Aorta (tissue), 5 donors: Measurements from ENCODE around the gene FIGLA. TPM values are rescaled to one million over a fixed set of nuclear protein-coding genes. Genes with fewer than 3 reads are reported as not detected.

Source experiments
- ATAC-seq: fragments of 200-7000 bp; cut with Tn5 transposase; one replicate; pipeline ENCODE4 v1.9.1; 2022; ENCODE audit warnings: moderate library complexity; ENCODE audit not compliant: low FRiP score
- DNase-seq, 2 donors: peaks; one replicate each; pipeline ENCODE4 v3.0.0-alpha.2; 2020
- H3K27ac ChIP-seq, 2 donors: one replicate each; pipeline ENCODE4 v1.5.1; 2013; ENCODE audit warnings: low read length in 2 of 2, mild to moderate bottlenecking in 2 of 2, moderate library complexity in 2 of 2, control low read depth in 1 of 2, inconsistent platforms in 1 of 2, low read depth in 1 of 2
- H3K27me3 ChIP-seq, 2 donors: one replicate each; pipeline ENCODE4 v1.6.1; 2013; ENCODE audit warnings: control low read depth in 1 of 2, low read length in 1 of 2, mild to moderate bottlenecking in 1 of 2, moderate library complexity in 1 of 2; ENCODE audit not compliant: insufficient read depth in 2 of 2, control insufficient read depth in 1 of 2
- H3K36me3 ChIP-seq, 2 donors: one replicate each; pipeline ENCODE4 v1.6.1; 2013; ENCODE audit warnings: control low read depth in 1 of 2, low read length in 1 of 2, mild to moderate bottlenecking in 1 of 2; ENCODE audit not compliant: insufficient read depth in 2 of 2, control insufficient read depth in 1 of 2
- H3K4me1 ChIP-seq, 2 donors: one replicate each; pipeline ENCODE4 v1.6.1; 2013; ENCODE audit warnings: low read length in 2 of 2, control low read depth in 1 of 2, mild to moderate bottlenecking in 1 of 2, moderate library complexity in 1 of 2; ENCODE audit not compliant: insufficient read depth in 2 of 2, control insufficient read depth in 1 of 2
- H3K4me3 ChIP-seq, 2 donors: one replicate each; pipeline ENCODE4 v1.5.1; 2013; ENCODE audit warnings: low read length in 2 of 2, control low read depth in 1 of 2, mild to moderate bottlenecking in 1 of 2
- H3K9me3 ChIP-seq: one replicate; pipeline ENCODE4 v1.6.1; 2013; ENCODE audit warnings: mild to moderate bottlenecking, low read length; ENCODE audit not compliant: control insufficient read depth
- WGBS, 2 donors: extraction: QIAGEN DNeasy Blood & Tissue Kit; methylation state at CpG; one replicate each; pipeline ENCODE4 v1.1.7; 2013; 5-methylcytosine and 5-hydroxymethylcytosine counted together
- intact Hi-C, 2 donors: fragments of 100-400 bp; cut with DNase I; formaldehyde crosslinking; loops; one replicate each; pipeline versions ENCODE4 v1.14.2 to v1.15.0; 2022
- polyA plus RNA-seq, 2 donors: library from polyadenylated mRNA; stranded (reverse); fragments of 200-250 nt; gene quantifications; one replicate each; pipeline ENCODE4 v1.2.3, GENCODE V29; 2013
- total RNA-seq, 2 donors: library from RNA; stranded (reverse); fragmentation: NEBNext Ultra II Directional; extraction: Animal tissue kit (Norgen Biotek cat#: 25700); gene quantifications; one replicate each; pipeline ENCODE4 v1.2.1, GENCODE V29; 2021
- donor health status: healthy with polysubstance abuse.
- donor health status: Bipolar disorder and iron deficiency.
- donor health status: DM: no; HTN: no; CAD: no.
- donor health status: DM: no; HTN: no; CAD: no.
- donor health status: DM: yes; HTN: yes; CAD: no.

The FIGLA gene
- total and polyA plus RNA-seq, 4 donors, result not detected

GRCh38 chr2:70732766-70733645, 57.4 kb downstream of the FIGLA start:
- no peak overlapping the region for H3K4me3 ChIP-seq

GRCh38 chr2:70730730-70731129, 59.7 kb downstream of the FIGLA start:
- no peak overlapping the region for H3K4me3 ChIP-seq
- H3K27ac ChIP-seq, result no peak overlapping the region
- intact Hi-C loops, result no loop called here
- DNase-seq, result no peak
- no peaks in the 10 kb centered on the region for H3K4me1 ChIP-seq
- ATAC-seq, result no peak
- peaks cover 2% of the 10 kb centered on the region for H3K9me3 ChIP-seq
- H3K36me3 ChIP-seq, result no peaks in the 10 kb centered on the region
- H3K27me3 ChIP-seq, result no peaks in the 10 kb centered on the region
- WGBS, 2 donors, result 91 to 95% methylated on average over 2 of the region's 2 CpGs

More at GRCh38 chr2:70732766-70733645, 57.4 kb downstream of the FIGLA start:
- intact Hi-C loops, result no loop called here
- H3K36me3 ChIP-seq, result no peaks in the 10 kb centered on the region
- ATAC-seq (no peak), DNase-seq (no peak)
- H3K27me3 ChIP-seq, result no peaks in the 10 kb centered on the region
- H3K9me3 ChIP-seq, result peaks cover 2% of the 10 kb centered on the region
- H3K4me1 ChIP-seq, result no peaks in the 10 kb centered on the region
- H3K27ac ChIP-seq, result no peak overlapping the region
- WGBS, 2 donors, result 32 to 39% methylated on average over 6 of the region's 6 CpGs

- no peak for ATAC-seq
- 81 to 91% methylated on average over 1 of the region's 1 CpG for WGBS, 2 donors
- H3K27ac ChIP-seq, result no peak overlapping the region
- no peaks in the 10 kb centered on the region for H3K4me1 ChIP-seq
- no peaks in the 10 kb centered on the region for H3K27me3 ChIP-seq
- no peak for DNase-seq
- H3K9me3 ChIP-seq, result peaks cover 2% of the 10 kb centered on the region
- H3K36me3 ChIP-seq, result no peaks in the 10 kb centered on the region
- H3K4me3 ChIP-seq, result no peak overlapping the region
- intact Hi-C loops, result no loop called here
These were observed 60.8 kb downstream of the FIGLA start for GRCh38 chr2:70729647-70730046.

GRCh38 chr2:70728128-70728527, 62.3 kb downstream of the FIGLA start:
- 64 to 66% methylated on average over 7 of the region's 7 CpGs for WGBS, 2 donors
- intact Hi-C loops, result no loop called here
- no peak overlapping the region for H3K4me3 ChIP-seq
- H3K27me3 ChIP-seq, result no peaks in the 10 kb centered on the region
- no peaks in the 10 kb centered on the region for H3K36me3 ChIP-seq
- ATAC-seq, result no peak
- no peak overlapping the region for H3K27ac ChIP-seq
- no peaks in the 10 kb centered on the region for H3K9me3 ChIP-seq
- no peak for DNase-seq
- H3K4me1 ChIP-seq, result no peaks in the 10 kb centered on the region

Other genes starting within 250 kb of the FIGLA start
- 1 to 10 TPM; 2.0 to 2.5 TPM for gene TGFA, start 236.8 kb downstream of the FIGLA start, total RNA-seq
- gene TGFA, start 236.8 kb downstream of the FIGLA start, polyA plus RNA-seq, result 1 to 10 TPM in 1 of 2 donors, under 1 TPM in 1; 0.13 to 1.3 TPM
- 1 to 10 TPM; 1.7 to 5.3 TPM for gene ADD2, start 22.4 kb downstream of the FIGLA start, total RNA-seq
- under 1 TPM in 1 of 2 donors, not detected in 1; 0.15 TPM for gene ADD2, start 22.4 kb downstream of the FIGLA start, polyA plus RNA-seq
- under 1 TPM in 1 of 2 donors, not detected in 1; 0.72 TPM for gene CLEC4F, start 30.0 kb upstream of the FIGLA start, total RNA-seq
- gene CLEC4F, start 30.0 kb upstream of the FIGLA start, polyA plus RNA-seq, result not detected
- gene CD207, start 45.2 kb upstream of the FIGLA start, total RNA-seq, result under 1 TPM in 1 of 2 donors, not detected in 1; 0.78 TPM
- not detected for gene CD207, start 45.2 kb upstream of the FIGLA start, polyA plus RNA-seq
- gene VAX2, start 109.9 kb upstream of the FIGLA start, total RNA-seq, result 1 to 10 TPM in 1 of 2 donors, under 1 TPM in 1; 0.39 to 1.2 TPM
- gene VAX2, start 109.9 kb upstream of the FIGLA start, polyA plus RNA-seq, result 1 to 10 TPM in 1 of 2 donors, not detected in 1; 1.8 TPM
- 1 to 10 TPM in 1 of 2 donors, not detected in 1; 1.8 TPM for gene ATP6V1B1, start 145.3 kb upstream of the FIGLA start, total RNA-seq
- gene ATP6V1B1, start 145.3 kb upstream of the FIGLA start, polyA plus RNA-seq, result 1 to 10 TPM; 3.1 to 6.4 TPM
- 1 to 10 TPM; 1.9 to 3.3 TPM for gene ANKRD53, start 188.0 kb upstream of the FIGLA start, total RNA-seq
- gene ANKRD53, start 188.0 kb upstream of the FIGLA start, polyA plus RNA-seq, result 1 to 10 TPM in 1 of 2 donors, under 1 TPM in 1; 0.88 to 5.0 TPM
- gene TEX261, start 204.2 kb upstream of the FIGLA start, total RNA-seq, result 10 to 100 TPM; 51.0 to 58.1 TPM
- 10 to 100 TPM; 26.8 to 37.0 TPM for gene TEX261, start 204.2 kb upstream of the FIGLA start, polyA plus RNA-seq